Mucosa of gallbladder (tissue), 1 donor: ENCODE results near the gene OBI1. TPM values are rescaled to one million over a fixed set of nuclear protein-coding genes. Genes with fewer than 3 reads are reported as not detected.

Experiments used
- DNase-seq: peaks from one replicate; pipeline ENCODE4 v3.0.0-alpha.2; 2020; ENCODE audit warnings: low spot score
- total RNA-seq: library from RNA; stranded (reverse); gene quantifications from one replicate; pipeline ENCODE4 v1.2.1, GENCODE V29; 2021
- donor health status: DM: no; HTN: no; CAD: no.

OBI1 gene
- total RNA-seq, 1 donor from 2014 or later, result 7.3 TPM

DNA sequence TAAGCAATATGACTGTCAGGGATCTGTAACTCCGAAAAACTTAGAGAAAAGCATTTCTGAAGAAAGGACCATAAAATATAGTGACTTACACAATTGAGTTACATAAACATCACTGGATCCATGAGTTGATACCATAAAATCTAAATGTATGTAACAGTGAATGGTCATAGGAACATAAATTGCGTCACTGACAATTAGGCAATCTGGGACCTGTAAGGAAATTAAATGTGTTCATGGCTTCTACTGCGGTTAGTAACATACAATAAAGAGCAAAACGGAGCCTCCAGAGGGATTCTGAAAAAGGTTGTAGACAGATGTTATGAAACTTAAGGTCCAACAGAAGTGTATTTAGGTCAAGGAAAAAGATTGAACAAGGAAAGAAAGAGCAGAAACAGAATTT lies 82.7 kb downstream of the OBI1 start:
- DNase-seq, result no peak

DNA sequence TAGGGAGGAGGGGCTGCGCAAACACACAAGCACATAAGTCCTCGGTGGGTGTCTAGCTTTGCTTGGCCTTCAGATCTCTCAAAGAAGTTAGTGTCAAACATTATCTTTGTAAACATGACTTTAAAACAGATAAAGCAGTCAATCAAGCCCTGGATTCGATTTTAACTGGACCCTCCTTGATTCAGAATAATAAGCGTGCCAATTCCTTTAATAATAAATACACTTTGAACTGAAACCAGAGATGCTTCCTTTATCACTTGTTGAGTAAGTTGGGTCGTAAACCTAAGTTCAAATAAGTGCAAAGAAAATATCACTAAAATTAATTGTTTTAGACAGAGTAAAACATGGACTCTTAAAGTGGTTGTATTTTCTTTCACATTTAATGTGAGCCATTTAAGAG lies 86.5 kb downstream of the OBI1 start:
- DNase-seq, result no peak

DNA sequence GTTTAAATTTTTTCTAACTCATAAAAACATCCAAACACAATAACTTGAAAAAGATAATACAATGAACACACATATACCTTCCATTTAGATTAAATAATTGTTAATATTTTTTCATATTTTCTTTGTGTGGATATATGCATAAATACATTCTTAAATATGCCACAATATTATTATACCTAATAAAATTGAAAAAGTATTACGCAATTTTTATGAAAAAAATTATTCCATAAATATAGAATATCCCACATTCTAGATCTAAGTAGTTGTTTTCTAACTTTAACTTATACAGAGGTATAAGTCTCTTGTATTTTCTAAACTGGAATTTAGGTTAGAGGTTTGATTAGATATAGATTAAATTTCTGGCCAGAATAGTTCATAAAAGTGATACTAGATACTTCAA lies 89.9 kb downstream of the OBI1 start:
- no peak for DNase-seq

DNA sequence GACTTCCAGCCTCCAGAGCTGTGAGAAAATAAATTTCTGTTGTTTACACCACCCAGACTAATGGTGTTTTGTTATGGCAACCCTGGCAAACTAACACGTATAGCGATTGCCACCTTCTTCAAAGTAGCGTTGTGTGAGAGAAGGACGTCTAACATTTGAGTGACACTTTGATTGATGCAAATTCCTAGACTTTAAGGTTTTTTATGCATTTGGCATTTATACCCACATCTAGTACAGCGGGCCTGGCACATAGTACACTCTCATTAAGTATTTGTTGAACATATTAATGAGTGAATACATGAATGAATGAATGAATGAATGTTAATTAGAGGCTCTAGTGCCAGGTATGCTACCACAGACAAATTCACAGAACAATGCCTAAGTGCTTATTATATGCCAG lies 92.3 kb downstream of the OBI1 start:
- no peak for DNase-seq

Other genes with a start within 250 kb of the OBI1 start
- not detected for gene POU4F1, start 55.6 kb downstream of the OBI1 start, total RNA-seq